PFSK-1 (cell line): ENCODE measurements around the gene AHDC1.

Experiments used
- POLR2AphosphoS5 ChIP-seq: IDR thresholded peaks from 2 replicates; pipeline ENCODE4 v1.6.1; 2012; ENCODE audit warnings: low read depth, mild to moderate bottlenecking, control low read depth, low read length, moderate library complexity
- REST ChIP-seq, 2 experiments: IDR thresholded peaks; 2 replicates each; pipeline versions ENCODE4 v1.6.1 to v1.8.0; 2011 to 2012; ENCODE audit warnings: low read depth in 2 of 2, low read length in 2 of 2, control low read depth in 1 of 2, inconsistent platforms in 1 of 2, mild to moderate bottlenecking in 1 of 2, moderate library complexity in 1 of 2; ENCODE audit not compliant: insufficient read depth in 1 of 2
- TAF1 ChIP-seq: IDR thresholded peaks from 2 replicates; pipeline ENCODE4 v1.6.1; 2012; ENCODE audit warnings: low read length, control low read depth, borderline replicate concordance; ENCODE audit not compliant: insufficient read depth

GRCh38 chr1:27521861-27522431, 82.0 kb downstream of the AHDC1 start:
- TF ChIP-seq REST (IDR thresholded peaks at IDR 0.05; ENCODE audit: insufficient read depth in 1 of 2, low read depth in 2 of 2, low read length in 2 of 2) (no peak), TAF1 (no peak), POLR2AphosphoS5 (no peak)
